Measurements from ENCODE around the gene RPS4Y2.

RPS4Y2 gene

GRCh38 chrY:20784965-20785364, 29.1 kb downstream of the RPS4Y2 start:
- Mint-ChIP-seq H3K36me3 (ENCODE audit: low read depth) (peaks cover 6% of the 10 kb centered on the region), H3K4me1 (ENCODE audit: low read depth) (peaks cover 50% of the 10 kb centered on the region), H3K27me3 (ENCODE audit: low read depth) (no peaks in the 10 kb centered on the region), H3K4me3 (peak overlapping the region; percentile 28), H3K9me3 (no peaks in the 10 kb centered on the region), H3K27ac (peak overlapping the region; percentile 70)

- no peak overlapping the region for H3K27ac Mint-ChIP-seq
- H3K27me3 Mint-ChIP-seq (ENCODE audit: low read depth), result no peaks in the 10 kb centered on the region
- peak overlapping the region; percentile 6 for H3K4me3 Mint-ChIP-seq
- no peaks in the 10 kb centered on the region for H3K9me3 Mint-ChIP-seq
- peaks cover 35% of the 10 kb centered on the region for H3K4me1 Mint-ChIP-seq (ENCODE audit: low read depth)
- H3K36me3 Mint-ChIP-seq (ENCODE audit: low read depth), result peaks cover 6% of the 10 kb centered on the region
These were observed 31.2 kb downstream of the RPS4Y2 start for GRCh38 chrY:20787076-20787475.

GRCh38 chrY:20798351-20799049, 42.6 kb downstream of the RPS4Y2 start:
- peak overlapping the region; percentile 74 for H3K27ac Mint-ChIP-seq
- peaks cover 5% of the 10 kb centered on the region for H3K9me3 Mint-ChIP-seq
- peaks cover 6% of the 10 kb centered on the region for H3K36me3 Mint-ChIP-seq (ENCODE audit: low read depth)
- no peaks in the 10 kb centered on the region for H3K27me3 Mint-ChIP-seq (ENCODE audit: low read depth)
- H3K4me3 Mint-ChIP-seq, result peak overlapping the region; percentile 63
- H3K4me1 Mint-ChIP-seq (ENCODE audit: low read depth), result peaks cover 17% of the 10 kb centered on the region

GRCh38 chrY:20802659-20803058, 46.8 kb downstream of the RPS4Y2 start:
- Mint-ChIP-seq H3K4me1 (ENCODE audit: low read depth) (peaks cover 22% of the 10 kb centered on the region), H3K27me3 (ENCODE audit: low read depth) (no peaks in the 10 kb centered on the region), H3K27ac (no peak overlapping the region), H3K4me3 (no peak overlapping the region), H3K36me3 (ENCODE audit: low read depth) (no peaks in the 10 kb centered on the region), H3K9me3 (peaks cover 8% of the 10 kb centered on the region)

- Mint-ChIP-seq H3K36me3 (ENCODE audit: low read depth) (peaks cover 3% of the 10 kb centered on the region), H3K4me3 (no peak overlapping the region)
These were observed 50.3 kb downstream of the RPS4Y2 start for GRCh38 chrY:20806243-20806642.

GRCh38 chrY:20813459-20813858, 57.6 kb downstream of the RPS4Y2 start:
- Mint-ChIP-seq H3K36me3 (ENCODE audit: low read depth) (peaks cover 9% of the 10 kb centered on the region), H3K27me3 (ENCODE audit: low read depth) (no peaks in the 10 kb centered on the region), H3K9me3 (peaks cover 10% of the 10 kb centered on the region), H3K4me1 (ENCODE audit: low read depth) (peaks cover 21% of the 10 kb centered on the region), H3K27ac (peak overlapping the region; percentile 78), H3K4me3 (peak overlapping the region; percentile 47)

More at GRCh38 chrY:20806243-20806642, 50.3 kb downstream of the RPS4Y2 start:
- H3K27ac Mint-ChIP-seq, result no peak overlapping the region
- H3K9me3 Mint-ChIP-seq, result peaks cover 10% of the 10 kb centered on the region
- no peaks in the 10 kb centered on the region for H3K27me3 Mint-ChIP-seq (ENCODE audit: low read depth)
- peaks cover 15% of the 10 kb centered on the region for H3K4me1 Mint-ChIP-seq (ENCODE audit: low read depth)

- Mint-ChIP-seq H3K36me3 (ENCODE audit: low read depth) (peaks cover 6% of the 10 kb centered on the region), H3K27me3 (ENCODE audit: low read depth) (no peaks in the 10 kb centered on the region), H3K27ac (no peak overlapping the region), H3K4me3 (no peak overlapping the region), H3K4me1 (ENCODE audit: low read depth) (peaks cover 21% of the 10 kb centered on the region), H3K9me3 (peaks cover 10% of the 10 kb centered on the region)
These were observed 58.9 kb downstream of the RPS4Y2 start for GRCh38 chrY:20814794-20815193.

GRCh38 chrY:20817067-20817466, 61.2 kb downstream of the RPS4Y2 start:
- no peak overlapping the region for H3K4me3 Mint-ChIP-seq
- no peaks in the 10 kb centered on the region for H3K27me3 Mint-ChIP-seq (ENCODE audit: low read depth)
- no peak overlapping the region for H3K27ac Mint-ChIP-seq
- peaks cover 21% of the 10 kb centered on the region for H3K4me1 Mint-ChIP-seq (ENCODE audit: low read depth)
- H3K36me3 Mint-ChIP-seq (ENCODE audit: low read depth), result peaks cover 11% of the 10 kb centered on the region
- peaks cover 16% of the 10 kb centered on the region for H3K9me3 Mint-ChIP-seq
